ENCODE measurements around the gene MEIS1. TPM values are rescaled to one million over a fixed set of nuclear protein-coding genes. Genes with fewer than 3 reads are reported as not detected.

Gene MEIS1
- total and polyA plus RNA-seq, 2 of the 8 experiments (the other 6 are each of a cell fraction or from before 2014, with no cell fraction given), result 0.17 to 1.2 TPM

GRCh38 chr2:66569321-66569851, 134.5 kb downstream of the MEIS1 start:
- Histone ChIP-seq H2BK15ac (ENCODE audit: low read length) (no peak overlapping the region), H3K4ac (replicated peaks; ENCODE audit: insufficient read length, low read depth, low read length) (no peak overlapping the region), H3K4me3 (ENCODE audit: extremely low read depth in 1 of 4, insufficient read depth in 2 of 4, low read depth in 3 of 4, low read length in 4 of 4) (no peak overlapping the region), H4K5ac (ENCODE audit: insufficient read length, low read depth, low read length) (no peak overlapping the region), H4K20me1 (replicated peaks in 1 of 2; ENCODE audit: control insufficient read depth in 1 of 2, insufficient read depth in 2 of 2, low read length in 2 of 2) (no peaks in the 10 kb centered on the region), H4K91ac (replicated peaks; ENCODE audit: insufficient read length, low read length) (no peak overlapping the region), H2BK120ac (replicated peaks; ENCODE audit: low read depth, low read length) (no peak overlapping the region), H3K14ac (ENCODE audit: insufficient read length) (no peak overlapping the region), H3K27me3 (replicated peaks in 1 of 4; ENCODE audit: control insufficient read depth in 3 of 4, extremely low read depth in 1 of 4, insufficient read depth in 3 of 4, low read length in 3 of 4) (no peaks in the 10 kb centered on the region), H4K8ac (ENCODE audit: extremely low read depth, insufficient read depth, low read length) (no peak overlapping the region), H3K56ac (replicated peaks; ENCODE audit: insufficient read length, low read depth, low read length) (no peak overlapping the region), H3K36me3 (ENCODE audit: control insufficient read depth in 2 of 4, insufficient read depth in 4 of 4, low read length in 3 of 4) (no peaks in the 10 kb centered on the region), H3K9ac (replicated peaks in 1 of 4; ENCODE audit: extremely low read depth in 1 of 4, low read depth in 3 of 4, low read length in 3 of 4) (no peak overlapping the region), H3K27ac (ENCODE audit: low read depth, low read length) (no peak overlapping the region), H2AFZ (ENCODE audit: low read length) (no peak overlapping the region), H2BK5ac (ENCODE audit: low read depth, low read length) (no peak overlapping the region), H3K23me2 (ENCODE audit: low read depth, low read length) (no peaks in the 10 kb centered on the region), H2BK20ac (ENCODE audit: low read length) (no peak overlapping the region), H2AK5ac (ENCODE audit: low read depth, low read length) (no peak overlapping the region), H3K9me3 (ENCODE audit: insufficient read depth in 2 of 2, low read depth in 1 of 2, low read length in 1 of 2) (no peaks in the 10 kb centered on the region), H2BK12ac (ENCODE audit: low read depth, low read length) (no peak overlapping the region), H3K23ac (ENCODE audit: insufficient read length) (no peak overlapping the region), H3K4me1 (replicated peaks in 1 of 4; ENCODE audit: control insufficient read depth in 3 of 4, insufficient read depth in 4 of 4, low read length in 3 of 4) (peaks cover 0 to 3% (median under 1%) of the 10 kb centered on the region in 4 experiments; a peak in 2 of 7 replicates), H3K18ac (ENCODE audit: extremely low read depth, low read length) (no peak overlapping the region), H3K79me2 (ENCODE audit: control insufficient read depth in 1 of 2, insufficient read depth in 2 of 2, low read length in 2 of 2) (no peaks in the 10 kb centered on the region), H3K79me1 (ENCODE audit: low read depth, low read length) (no peaks in the 10 kb centered on the region), H3K4me2 (ENCODE audit: insufficient read depth in 1 of 2, low read depth in 2 of 2, low read length in 2 of 2) (no peak overlapping the region)
- peak; percentile 13 for FAIRE-seq
- no peak for DNase-seq (ENCODE audit: low read depth in 1 of 2, low spot score in 2 of 2)
- CTCF ChIA-PET (ENCODE audit: partially characterized antibody), result interaction anchor here (1.2 to 10.1 kb wide), 2 partner anchors 73 to 142 kb away, joined by 3 to 78 read pairs; no protein-coding TSS in a partner anchor
- TF ChIP-seq SAP30 (IDR thresholded peaks at IDR 0.05; ENCODE audit: insufficient read depth, insufficient replicate concordance, low read length) (no peak), PHF8 (conservative IDR thresholded peaks at IDR 0.05; ENCODE audit: low read depth, low read length) (no peak), SIRT6 (IDR thresholded peaks at IDR 0.05; ENCODE audit: low read length) (no peak), RBBP5 (IDR thresholded peaks at IDR 0.05; ENCODE audit: borderline replicate concordance, low read depth, low read length) (no peak), ZNF274 (IDR thresholded peaks at IDR 0.05; ENCODE audit: borderline replicate concordance, extremely low read depth, low read length) (no peak), CEBPB (IDR thresholded peaks at IDR 0.05; ENCODE audit: low read depth, low read length) (no peak), TCF12 (IDR thresholded peaks at IDR 0.05; ENCODE audit: low read depth, low read length) (no peak), CHD1 (IDR thresholded peaks at IDR 0.05; ENCODE audit: low read depth, low read length) (no peak), SIX5 (IDR thresholded peaks at IDR 0.05; ENCODE audit: low read depth, low read length) (no peak), SP1 (IDR thresholded peaks at IDR 0.05; ENCODE audit: low read depth, low read length) (no peak), CHD2 (IDR thresholded peaks at IDR 0.05; ENCODE audit: low read length) (no peak)
- WGBS, 2 experiments (ENCODE audit: extremely low coverage in 1 of 2, insufficient coverage in 1 of 2, insufficient read length in 1 of 2, insufficient replicate concordance in 2 of 2, low coverage in 1 of 2, low lambda C conversion rate in 2 of 2, missing lambda C conversion rate in 1 of 2), result 86% methylated on average over 4 of the region's 4 CpGs; no CpG with 5 or more reads in 1 of the 2 experiments
- POLR2A ChIA-PET (ENCODE audit: partially characterized antibody), result interaction anchor here (0.9 kb wide), 1 partner anchor 61 kb away, joined by 3 read pairs; no protein-coding TSS in a partner anchor

All from H1 (cell line).